IMR-90 (cell line): Measurements from ENCODE around the gene MYL2. TPM values are rescaled to one million over a fixed set of nuclear protein-coding genes. Genes with fewer than 3 reads are reported as not detected.

Experiments used
- ATAC-seq: fragments of 200-7000 bp; cut with Tn5 transposase; 2 replicates; pipeline ENCODE4 v1.9.1; 2020; ENCODE audit warnings: low read depth, mild to moderate bottlenecking, moderate library complexity
- BruUV-seq: library from RNA; stranded (reverse); fragments of 400-500 nt; replicated peaks from 2 replicates; lab custom pipeline; 2021; lab: Mats Ljungman, UMichigan
- CTCF ChIA-PET: fragments of 300-600 bp; formaldehyde crosslinking; extraction: SDS; loops from one replicate; lab custom pipeline; 2021; ENCODE audit warnings: antibody characterized with exemption; lab: Yijun Ruan, JAX
- POLR2A ChIA-PET: fragments of 300-600 bp; sonication (Branson Sonifier 250); formaldehyde crosslinking; loops from one replicate; lab custom pipeline; 2022; ENCODE audit warnings: antibody characterized with exemption; ENCODE audit not compliant: unreplicated experiment; lab: Charles Lee
- DNase-seq: peaks from one replicate; pipeline ENCODE4 v3.0.0; 2013
- H2AFZ ChIP-seq: replicated peaks from 2 replicates; pipeline ENCODE3; 2013; ENCODE audit warnings: low read length, mild to moderate bottlenecking; ENCODE audit not compliant: poor library complexity
- H2AK5ac ChIP-seq: 2 replicates; pipeline ENCODE4 v1.6.1; 2013; ENCODE audit warnings: low read depth, low read length, inconsistent platforms
- H2AK9ac ChIP-seq: replicated peaks from 2 replicates; pipeline ENCODE3; 2013; ENCODE audit warnings: mild to moderate bottlenecking, low read depth, low read length, moderate library complexity; ENCODE audit not compliant: poor library complexity
- H2BK120ac ChIP-seq: 2 replicates; pipeline ENCODE4 v1.6.1; 2013; ENCODE audit warnings: low read depth, low read length, inconsistent platforms
- H2BK15ac ChIP-seq: 3 replicates; pipeline ENCODE4 v1.6.1; 2013; ENCODE audit warnings: low read depth, low read length, inconsistent platforms
- H2BK20ac ChIP-seq: 2 replicates; pipeline ENCODE4 v1.6.1; 2013; ENCODE audit warnings: low read depth, mild to moderate bottlenecking, inconsistent platforms, low read length, moderate library complexity
- H2BK5ac ChIP-seq: 2 replicates; pipeline ENCODE4 v1.6.1; 2013; ENCODE audit warnings: mild to moderate bottlenecking, low read depth, low read length, inconsistent platforms; ENCODE audit not compliant: poor library complexity, severe bottlenecking
- H3K14ac ChIP-seq: replicated peaks from 2 replicates; pipeline ENCODE4 v1.6.1; 2013; ENCODE audit warnings: low read depth, low read length, inconsistent platforms
- H3K18ac ChIP-seq: 2 replicates; pipeline ENCODE4 v1.6.1; 2013; ENCODE audit warnings: low read depth, low read length, control low read depth
- H3K23ac ChIP-seq: 2 replicates; pipeline ENCODE4 v1.6.1; 2013; ENCODE audit warnings: low read depth, low read length, inconsistent platforms
- H3K27ac ChIP-seq: 2 replicates; pipeline ENCODE4 v1.5.1; 2013; ENCODE audit warnings: mild to moderate bottlenecking, control low read depth, low read length; ENCODE audit not compliant: insufficient read depth
- H3K27me3 ChIP-seq: 2 replicates; pipeline ENCODE4 v1.6.1; 2013; ENCODE audit warnings: low read length; ENCODE audit not compliant: control insufficient read depth, insufficient read depth
- H3K36me3 ChIP-seq: 2 replicates; pipeline ENCODE4 v1.6.1; 2013; ENCODE audit warnings: low read length, mixed read lengths; ENCODE audit not compliant: control insufficient read depth, insufficient read depth
- H3K4ac ChIP-seq: 2 replicates; pipeline ENCODE4 v1.6.1; 2013; ENCODE audit warnings: low read depth, low read length, inconsistent platforms
- H3K4me1 ChIP-seq: 2 replicates; pipeline ENCODE4 v1.6.1; 2013; ENCODE audit warnings: low read length, mixed read lengths; ENCODE audit not compliant: control insufficient read depth, insufficient read depth
- H3K4me2 ChIP-seq: 2 replicates; pipeline ENCODE4 v1.6.1; 2013; ENCODE audit warnings: low read depth, mild to moderate bottlenecking, control low read depth, low read length, moderate library complexity
- H3K4me3 ChIP-seq: 2 replicates; pipeline ENCODE4 v1.5.1; 2013; ENCODE audit warnings: low read depth, mild to moderate bottlenecking, control low read depth, low read length, moderate library complexity; ENCODE audit not compliant: insufficient read depth
- H3K56ac ChIP-seq: 2 replicates; pipeline ENCODE4 v1.6.1; 2013; ENCODE audit warnings: low read length, inconsistent platforms; ENCODE audit not compliant: insufficient read depth; ENCODE audit errors: extremely low read depth
- H3K79me1 ChIP-seq, 2 experiments: 2 replicates each; pipeline ENCODE4 v1.6.1; 2013; ENCODE audit warnings: low read length in 2 of 2, inconsistent platforms in 1 of 2, low read depth in 1 of 2
- H3K9ac ChIP-seq: 2 replicates; pipeline ENCODE4 v1.6.1; 2013; ENCODE audit warnings: low read depth, low read length, control low read depth
- H3K9me1 ChIP-seq: 2 replicates; pipeline ENCODE4 v1.6.1; 2013; ENCODE audit warnings: low read length, inconsistent platforms; ENCODE audit not compliant: insufficient read depth
- H3K9me3 ChIP-seq: 2 replicates; pipeline ENCODE4 v1.6.1; 2013; ENCODE audit warnings: low read length; ENCODE audit not compliant: control insufficient read depth, insufficient read depth
- H4K20me1 ChIP-seq: 2 replicates; pipeline ENCODE4 v1.6.1; 2013; ENCODE audit warnings: low read length, inconsistent platforms; ENCODE audit not compliant: insufficient read depth
- H4K5ac ChIP-seq: 2 replicates; pipeline ENCODE4 v1.6.1; 2013; ENCODE audit warnings: mild to moderate bottlenecking, low read depth, low read length, control low read depth
- H4K8ac ChIP-seq, 2 experiments: 2 replicates each; pipeline ENCODE4 v1.6.1; 2013; ENCODE audit warnings: low read depth in 2 of 2, low read length in 2 of 2, control low read depth in 1 of 2, inconsistent platforms in 1 of 2
- H4K91ac ChIP-seq: 2 replicates; pipeline ENCODE4 v1.6.1; 2013; ENCODE audit warnings: low read depth, low read length, inconsistent platforms; ENCODE audit not compliant: insufficient read depth
- CEBPB ChIP-seq: IDR thresholded peaks from 2 replicates; pipeline ENCODE4 v1.6.1; 2012; ENCODE audit warnings: low read depth, low read length, improper control_type of control experiment
- MAFK ChIP-seq: IDR thresholded peaks from 2 replicates; pipeline ENCODE4 v1.6.1; 2012; ENCODE audit warnings: low read depth, low read length, improper control_type of control experiment
- MAZ ChIP-seq: IDR thresholded peaks from 2 replicates; pipeline ENCODE4 v1.6.1; 2012; ENCODE audit warnings: low read depth, mild to moderate bottlenecking, low read length, improper control_type of control experiment, moderate library complexity, borderline replicate concordance
- NFE2L2 ChIP-seq: fragments of 150-350 bp; IDR thresholded peaks from 2 replicates; pipeline ENCODE4 v1.6.1; 2016; ENCODE audit warnings: low read depth, mild to moderate bottlenecking, low read length
- RAD21 ChIP-seq: IDR thresholded peaks from 2 replicates; pipeline ENCODE4 v1.6.1; 2012; ENCODE audit warnings: low read length, improper control_type of control experiment
- WGBS, 2 experiments: methylation state at CpG; one replicate each; pipeline versions ENCODE4 v1.1.5 to v1.1.7; 2013; ENCODE audit warnings: missing lambda C conversion rate in 2 of 2; ENCODE audit not compliant: insufficient read length in 1 of 2; ENCODE audit errors: extremely low coverage in 2 of 2; 5-methylcytosine and 5-hydroxymethylcytosine counted together
- dilution Hi-C: fragments of 300-500 bp; cut with HindIII; formaldehyde crosslinking; loops from one replicate; pipeline ENCODE4 v1.14.3; 2018; ENCODE audit warnings: low sequenced_read_pairs; ENCODE audit not compliant: unreplicated experiment
- in situ Hi-C: fragments of 300-500 bp; cut with MboI; formaldehyde crosslinking; loops from 3 replicates; pipeline ENCODE4 v1.14.3; 2019; ENCODE audit warnings: low sequenced_read_pairs, inconsistent platforms, mixed read lengths
- intact Hi-C: fragments of 100-400 bp; cut with micrococcal nuclease; formaldehyde crosslinking; loops from 2 replicates; pipeline ENCODE4 v1.10.0; 2022
- polyA plus RNA-seq, 3 experiments: library from polyadenylated mRNA; depleted of rRNA; stranded (reverse); fragments of >200 nt; gene quantifications; 2 replicates each; pipeline ENCODE4 v1.2.3, GENCODE V29; 2012; ENCODE audit warnings: low replicate concordance in 1 of 3
- total RNA-seq: library from RNA; depleted of rRNA; stranded (reverse); fragments of >200 nt; gene quantifications from 2 replicates; pipeline ENCODE4 v1.2.3, GENCODE V29; 2012
- TF ChIP-seq, protein P1 (sequence below): conservative IDR thresholded peaks from 2 replicates; pipeline ENCODE4 v1.5.1; 2012; ENCODE audit warnings: mild to moderate bottlenecking, low read depth, low read length, improper control_type of control experiment
- TF ChIP-seq, protein P2 (sequence below): fragments of 150-350 bp; IDR thresholded peaks from 2 replicates; pipeline ENCODE4 v1.6.1; 2017; ENCODE audit warnings: mild to moderate bottlenecking, antibody characterized with exemption, low read length, low read depth

Gene MYL2
- total and polyA plus RNA-seq, 2 of the 4 experiments (the other 2 are of a cell fraction), result not detected

DNA sequence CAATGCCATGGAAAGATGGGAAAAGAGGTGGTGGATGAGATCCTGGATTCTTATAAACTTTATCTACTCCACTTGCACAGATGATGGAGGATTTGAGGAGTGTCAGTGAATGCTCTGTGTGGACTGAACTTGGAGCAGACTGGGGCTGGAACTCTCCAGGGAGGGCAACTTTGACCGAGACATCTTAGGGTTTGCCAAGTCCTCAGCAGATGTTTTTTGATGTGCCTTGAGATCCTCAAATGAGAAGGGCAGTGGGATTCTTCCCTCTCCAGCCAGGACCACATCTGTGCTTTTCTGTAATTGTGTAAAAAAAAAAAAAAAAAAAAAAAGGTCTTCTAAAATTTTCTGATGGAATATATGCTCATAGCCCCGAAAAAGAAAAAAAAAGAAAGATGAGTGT is 23.0 kb upstream of the MYL2 start:
- H2BK15ac ChIP-seq, result no peak overlapping the region
- DNase-seq (no peak), ATAC-seq (no peak)
- no peak overlapping the region for H2AFZ ChIP-seq
- H2BK5ac ChIP-seq, result no peak overlapping the region
- POLR2A ChIA-PET, result no interaction called here
- no peaks in the 10 kb centered on the region for H3K36me3 ChIP-seq
- H3K4me1 ChIP-seq, result no peaks in the 10 kb centered on the region
- no peak overlapping the region for H3K27ac ChIP-seq
- no TSS peak for BruUV-seq
- CTCF ChIA-PET, result no interaction called here
- no peak overlapping the region for H4K5ac ChIP-seq
- no peak overlapping the region for H3K9ac ChIP-seq
- no peak overlapping the region for H2AK5ac ChIP-seq
- no peak overlapping the region for H2BK20ac ChIP-seq
- dilution Hi-C loops (no loop called here), intact Hi-C loops (no loop called here), in situ Hi-C loops (no loop called here)
- no peak overlapping the region for H3K56ac ChIP-seq
- WGBS, 2 experiments, result no CpG with 5 or more reads among the region's 2 CpGs
- H3K4me2 ChIP-seq, result no peak overlapping the region
- H2AK9ac ChIP-seq, result no peak overlapping the region
- no peak overlapping the region for H3K23ac ChIP-seq
- no peaks in the 10 kb centered on the region for H4K20me1 ChIP-seq
- no peak overlapping the region for H3K4ac ChIP-seq
- no peaks in the 10 kb centered on the region for H3K9me3 ChIP-seq
- no peaks in the 10 kb centered on the region for H3K79me1 ChIP-seq
- no peaks in the 10 kb centered on the region for H3K9me1 ChIP-seq
- no peak overlapping the region for H4K8ac ChIP-seq
- H3K27me3 ChIP-seq, result no peaks in the 10 kb centered on the region
- no peak overlapping the region for H2BK120ac ChIP-seq
- TF ChIP-seq MAZ (no peak), RAD21 (no peak), NFE2L2 (no peak), CEBPB (no peak), MAFK (no peak)
- TF ChIP-seq, protein P1, sequence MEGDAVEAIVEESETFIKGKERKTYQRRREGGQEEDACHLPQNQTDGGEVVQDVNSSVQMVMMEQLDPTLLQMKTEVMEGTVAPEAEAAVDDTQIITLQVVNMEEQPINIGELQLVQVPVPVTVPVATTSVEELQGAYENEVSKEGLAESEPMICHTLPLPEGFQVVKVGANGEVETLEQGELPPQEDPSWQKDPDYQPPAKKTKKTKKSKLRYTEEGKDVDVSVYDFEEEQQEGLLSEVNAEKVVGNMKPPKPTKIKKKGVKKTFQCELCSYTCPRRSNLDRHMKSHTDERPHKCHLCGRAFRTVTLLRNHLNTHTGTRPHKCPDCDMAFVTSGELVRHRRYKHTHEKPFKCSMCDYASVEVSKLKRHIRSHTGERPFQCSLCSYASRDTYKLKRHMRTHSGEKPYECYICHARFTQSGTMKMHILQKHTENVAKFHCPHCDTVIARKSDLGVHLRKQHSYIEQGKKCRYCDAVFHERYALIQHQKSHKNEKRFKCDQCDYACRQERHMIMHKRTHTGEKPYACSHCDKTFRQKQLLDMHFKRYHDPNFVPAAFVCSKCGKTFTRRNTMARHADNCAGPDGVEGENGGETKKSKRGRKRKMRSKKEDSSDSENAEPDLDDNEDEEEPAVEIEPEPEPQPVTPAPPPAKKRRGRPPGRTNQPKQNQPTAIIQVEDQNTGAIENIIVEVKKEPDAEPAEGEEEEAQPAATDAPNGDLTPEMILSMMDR, result no peak
- TF ChIP-seq, protein P2, sequence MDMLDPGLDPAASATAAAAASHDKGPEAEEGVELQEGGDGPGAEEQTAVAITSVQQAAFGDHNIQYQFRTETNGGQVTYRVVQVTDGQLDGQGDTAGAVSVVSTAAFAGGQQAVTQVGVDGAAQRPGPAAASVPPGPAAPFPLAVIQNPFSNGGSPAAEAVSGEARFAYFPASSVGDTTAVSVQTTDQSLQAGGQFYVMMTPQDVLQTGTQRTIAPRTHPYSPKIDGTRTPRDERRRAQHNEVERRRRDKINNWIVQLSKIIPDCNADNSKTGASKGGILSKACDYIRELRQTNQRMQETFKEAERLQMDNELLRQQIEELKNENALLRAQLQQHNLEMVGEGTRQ, result no peak
- no peak overlapping the region for H3K4me3 ChIP-seq
- H3K18ac ChIP-seq, result no peak overlapping the region
- no peak overlapping the region for H3K14ac ChIP-seq
- H4K91ac ChIP-seq, result no peak overlapping the region
